ENCODE measurements around the gene AGAP1. TPM values are rescaled to one million over a fixed set of nuclear protein-coding genes. Genes with fewer than 3 reads are reported as not detected.

AGAP1 gene
- total RNA-seq, 1 donor from 2014 or later, result 39.4 TPM

- Histone ChIP-seq H4K20me1 (ENCODE audit: insufficient read depth, low read length) (no peaks in the 10 kb centered on the region), H3K4me2 (ENCODE audit: low read length) (no peak overlapping the region), H3K27ac (ENCODE audit: low read depth, low read length) (no peak overlapping the region), H3K4me1 (ENCODE audit: insufficient read depth, low read length) (no peaks in the 10 kb centered on the region), H3K9ac (ENCODE audit: low read length) (no peak overlapping the region), H3K4me3 (ENCODE audit: insufficient read depth, low read depth, low read length) (no peak overlapping the region), H3K9me3 (ENCODE audit: insufficient read depth, low read depth, low read length) (no peaks in the 10 kb centered on the region), H3K27me3 (ENCODE audit: insufficient read depth, low read length) (no peaks in the 10 kb centered on the region), H3K36me3 (ENCODE audit: insufficient read depth, low read length) (no peaks in the 10 kb centered on the region), H3K79me2 (ENCODE audit: insufficient read depth, low read length) (no peaks in the 10 kb centered on the region), H2AFZ (ENCODE audit: low read depth, low read length) (no peak overlapping the region)
- Mint-ChIP-seq H3K27ac (ENCODE audit: unreplicated experiment) (no peak overlapping the region), H3K9me3 (ENCODE audit: unreplicated experiment) (no peaks in the 10 kb centered on the region), H3K27me3 (ENCODE audit: low read depth, unreplicated experiment) (no peaks in the 10 kb centered on the region), H3K4me3 (ENCODE audit: unreplicated experiment) (no peak overlapping the region), H3K4me1 (ENCODE audit: low read depth, unreplicated experiment) (no peaks in the 10 kb centered on the region), H3K36me3 (ENCODE audit: low read depth, unreplicated experiment) (peaks cover 21% of the 10 kb centered on the region)
- FAIRE-seq, result no peak
- no peak for TF ChIP-seq EZH2 (IDR thresholded peaks at IDR 0.05; ENCODE audit: insufficient read depth, low read length)
- no peak for TF ChIP-seq CTCF (IDR thresholded peaks at IDR 0.05; ENCODE audit: insufficient read depth, low read depth, low read length)
- no peak for DNase-seq (ENCODE audit: low read depth)
These were observed 629.9 kb downstream of the AGAP1 start for GRCh38 chr2:236123716-236124115.

- H3K4me1 ChIP-seq (ENCODE audit: insufficient read depth, low read length), result no peaks in the 10 kb centered on the region
- no peak overlapping the region for H3K4me3 ChIP-seq (ENCODE audit: insufficient read depth, low read depth, low read length)
- H3K79me2 ChIP-seq (ENCODE audit: insufficient read depth, low read length), result no peaks in the 10 kb centered on the region
- H3K36me3 ChIP-seq (ENCODE audit: insufficient read depth, low read length), result no peaks in the 10 kb centered on the region
- H3K27ac ChIP-seq (ENCODE audit: low read depth, low read length), result no peak overlapping the region
- Mint-ChIP-seq H3K27me3 (ENCODE audit: low read depth, unreplicated experiment) (no peaks in the 10 kb centered on the region), H3K27ac (ENCODE audit: unreplicated experiment) (peak overlapping the region; percentile 26), H3K4me3 (ENCODE audit: unreplicated experiment) (no peak overlapping the region), H3K4me1 (ENCODE audit: low read depth, unreplicated experiment) (no peaks in the 10 kb centered on the region), H3K36me3 (ENCODE audit: low read depth, unreplicated experiment) (peaks cover 21% of the 10 kb centered on the region), H3K9me3 (ENCODE audit: unreplicated experiment) (no peaks in the 10 kb centered on the region)
- DNase-seq (ENCODE audit: low read depth), result no peak
- no peak overlapping the region for H2AFZ ChIP-seq (ENCODE audit: low read depth, low read length)
- H4K20me1 ChIP-seq (ENCODE audit: insufficient read depth, low read length), result no peaks in the 10 kb centered on the region
- H3K9me3 ChIP-seq (ENCODE audit: insufficient read depth, low read depth, low read length), result no peaks in the 10 kb centered on the region
- no peak overlapping the region for H3K9ac ChIP-seq (ENCODE audit: low read length)
- no peak overlapping the region for H3K4me2 ChIP-seq (ENCODE audit: low read length)
- no peak for TF ChIP-seq CTCF (IDR thresholded peaks at IDR 0.05; ENCODE audit: insufficient read depth, low read depth, low read length)
- TF ChIP-seq EZH2 (IDR thresholded peaks at IDR 0.05; ENCODE audit: insufficient read depth, low read length), result no peak
- FAIRE-seq, result no peak
- no peaks in the 10 kb centered on the region for H3K27me3 ChIP-seq (ENCODE audit: insufficient read depth, low read length)
These were observed 630.5 kb downstream of the AGAP1 start for GRCh38 chr2:236124182-236124893.

GRCh38 chr2:236125541-236125940 is 631.7 kb downstream of the AGAP1 start:
- H3K27ac Mint-ChIP-seq (ENCODE audit: unreplicated experiment), result no peak overlapping the region
- no peak overlapping the region for H3K27ac ChIP-seq (ENCODE audit: low read depth, low read length)
- no peaks in the 10 kb centered on the region for H4K20me1 ChIP-seq (ENCODE audit: insufficient read depth, low read length)
- H3K4me3 ChIP-seq (ENCODE audit: insufficient read depth, low read depth, low read length), result no peak overlapping the region
- H3K27me3 ChIP-seq (ENCODE audit: insufficient read depth, low read length), result no peaks in the 10 kb centered on the region
- DNase-seq (ENCODE audit: low read depth), result no peak
- H3K4me2 ChIP-seq (ENCODE audit: low read length), result no peak overlapping the region
- no peaks in the 10 kb centered on the region for H3K79me2 ChIP-seq (ENCODE audit: insufficient read depth, low read length)
- no peak for TF ChIP-seq EZH2 (IDR thresholded peaks at IDR 0.05; ENCODE audit: insufficient read depth, low read length)
- no peak for TF ChIP-seq CTCF (IDR thresholded peaks at IDR 0.05; ENCODE audit: insufficient read depth, low read depth, low read length)
- no peak overlapping the region for H2AFZ ChIP-seq (ENCODE audit: low read depth, low read length)
- H3K4me1 ChIP-seq (ENCODE audit: insufficient read depth, low read length), result no peaks in the 10 kb centered on the region
- H3K36me3 ChIP-seq (ENCODE audit: insufficient read depth, low read length), result no peaks in the 10 kb centered on the region
- no peaks in the 10 kb centered on the region for H3K9me3 ChIP-seq (ENCODE audit: insufficient read depth, low read depth, low read length)
- no peak overlapping the region for H3K4me3 Mint-ChIP-seq (ENCODE audit: unreplicated experiment)
- no peaks in the 10 kb centered on the region for H3K27me3 Mint-ChIP-seq (ENCODE audit: low read depth, unreplicated experiment)
- H3K36me3 Mint-ChIP-seq (ENCODE audit: low read depth, unreplicated experiment), result peaks cover 21% of the 10 kb centered on the region
- no peaks in the 10 kb centered on the region for H3K9me3 Mint-ChIP-seq (ENCODE audit: unreplicated experiment)
- no peak overlapping the region for H3K9ac ChIP-seq (ENCODE audit: low read length)
- H3K4me1 Mint-ChIP-seq (ENCODE audit: low read depth, unreplicated experiment), result no peaks in the 10 kb centered on the region
- FAIRE-seq, result no peak
